Central memory CD8-positive, alpha-beta T cell (primary cell): ENCODE data around the gene FHIT.
"Not testable (repeated sequence)": the region's sequence is repeated elsewhere in the genome, so short reads cannot be mapped to it uniquely, and the experiment has no call there.

Experiments
- ATAC-seq: fragments of 150-1000 bp; cut with Tn5 transposase; replicated peaks from 2 replicates; pipeline ENCODE4 v1.10.0; 2022; ENCODE audit warnings: mild to moderate bottlenecking, moderate FRiP score, moderate number of reproducible peaks; ENCODE audit not compliant: poor library complexity, severe bottlenecking; ENCODE audit errors: extremely low read depth
- DNase-seq, 2 donors: peaks; one replicate each; pipeline ENCODE4 v3.0.0; 2021; ENCODE audit warnings: low spot score in 2 of 2
- H3K27ac Mint-ChIP-seq: one replicate; pipeline ENCODE4 v1.8.0; 2022; ENCODE audit warnings: low read depth, mild to moderate bottlenecking, moderate library complexity, mixed read lengths
- H3K27me3 Mint-ChIP-seq: one replicate; pipeline ENCODE4 v1.8.0; 2022; ENCODE audit warnings: mixed read lengths
- H3K36me3 Mint-ChIP-seq: one replicate; pipeline ENCODE4 v1.8.0; 2022; ENCODE audit warnings: mild to moderate bottlenecking, moderate library complexity, mixed read lengths; ENCODE audit not compliant: insufficient read depth
- H3K4me1 Mint-ChIP-seq: one replicate; pipeline ENCODE4 v1.8.0; 2022; ENCODE audit warnings: mixed read lengths
- H3K4me3 Mint-ChIP-seq: one replicate; pipeline ENCODE4 v1.8.0; 2022; ENCODE audit warnings: mild to moderate bottlenecking, moderate library complexity, mixed read lengths
- H3K9me3 Mint-ChIP-seq: one replicate; pipeline ENCODE4 v1.8.0; 2022; ENCODE audit warnings: mixed read lengths

The FHIT gene

GRCh38 chr3:61015859-61016258 is 235.4 kb downstream of the FHIT start:
- DNase-seq (no peak), ATAC-seq (no peak)
- Mint-ChIP-seq H3K27me3 (no peaks in the 10 kb centered on the region), H3K4me1 (no peaks in the 10 kb centered on the region), H3K4me3 (no peak overlapping the region), H3K9me3 (no peaks in the 10 kb centered on the region), H3K36me3 (no peaks in the 10 kb centered on the region), H3K27ac (no peak overlapping the region)

- no peaks in the 10 kb centered on the region for H3K4me1 Mint-ChIP-seq
- DNase-seq (no peak), ATAC-seq (no peak)
- H3K27me3 Mint-ChIP-seq, result no peaks in the 10 kb centered on the region
- no peaks in the 10 kb centered on the region for H3K36me3 Mint-ChIP-seq
- H3K4me3 Mint-ChIP-seq, result no peak overlapping the region
- H3K9me3 Mint-ChIP-seq, result no peaks in the 10 kb centered on the region
- H3K27ac Mint-ChIP-seq, result no peak overlapping the region
Observed at GRCh38 chr3:61015408-61015807, 235.8 kb downstream of the FHIT start.

GRCh38 chr3:61008998-61009380 is 242.3 kb downstream of the FHIT start:
- no peak for DNase-seq
- H3K4me3 Mint-ChIP-seq, result no peak overlapping the region
- ATAC-seq, result no peak

GRCh38 chr3:61008153-61008997 is 242.9 kb downstream of the FHIT start:
- Mint-ChIP-seq H3K4me3 (no peak overlapping the region), H3K27me3 (no peaks in the 10 kb centered on the region), H3K36me3 (no peaks in the 10 kb centered on the region), H3K27ac (no peak overlapping the region), H3K9me3 (no peaks in the 10 kb centered on the region), H3K4me1 (no peaks in the 10 kb centered on the region)
- no peak for DNase-seq
- no peak for ATAC-seq

More at GRCh38 chr3:61008998-61009380, 242.3 kb downstream of the FHIT start:
- H3K9me3 Mint-ChIP-seq, result no peaks in the 10 kb centered on the region
- H3K4me1 Mint-ChIP-seq, result no peaks in the 10 kb centered on the region
- H3K36me3 Mint-ChIP-seq, result no peaks in the 10 kb centered on the region
- no peaks in the 10 kb centered on the region for H3K27me3 Mint-ChIP-seq
- no peak overlapping the region for H3K27ac Mint-ChIP-seq

- Mint-ChIP-seq H3K4me1 (no peaks in the 10 kb centered on the region), H3K4me3 (no peak overlapping the region), H3K9me3 (no peaks in the 10 kb centered on the region), H3K36me3 (no peaks in the 10 kb centered on the region), H3K27me3 (no peaks in the 10 kb centered on the region), H3K27ac (no peak overlapping the region)
- no peak for DNase-seq
- no peak for ATAC-seq
Observed at GRCh38 chr3:61005591-61005990, 245.7 kb downstream of the FHIT start.

GRCh38 chr3:60998858-60999257 is 252.4 kb downstream of the FHIT start:
- H3K27ac Mint-ChIP-seq, result no peak overlapping the region
- no peaks in the 10 kb centered on the region for H3K36me3 Mint-ChIP-seq
- no peak overlapping the region for H3K4me3 Mint-ChIP-seq
- H3K4me1 Mint-ChIP-seq, result no peaks in the 10 kb centered on the region
- DNase-seq (no peak), ATAC-seq (no peak)
- no peaks in the 10 kb centered on the region for H3K27me3 Mint-ChIP-seq
- peaks cover 7% of the 10 kb centered on the region for H3K9me3 Mint-ChIP-seq

- no peak for ATAC-seq
- peaks cover 17% of the 10 kb centered on the region for H3K9me3 Mint-ChIP-seq
Observed at GRCh38 chr3:60992395-60992794, 258.9 kb downstream of the FHIT start.

GRCh38 chr3:60990442-60990730 is 260.9 kb downstream of the FHIT start:
- H3K27ac Mint-ChIP-seq, result no peak overlapping the region
- ATAC-seq (no peak), DNase-seq (no peak)
- no peaks in the 10 kb centered on the region for H3K36me3 Mint-ChIP-seq
- no peak overlapping the region for H3K4me3 Mint-ChIP-seq
- no peaks in the 10 kb centered on the region for H3K27me3 Mint-ChIP-seq
- no peaks in the 10 kb centered on the region for H3K4me1 Mint-ChIP-seq
- peaks cover 23% of the 10 kb centered on the region for H3K9me3 Mint-ChIP-seq

More at GRCh38 chr3:60992395-60992794, 258.9 kb downstream of the FHIT start:
- H3K4me1 Mint-ChIP-seq, result no peaks in the 10 kb centered on the region
- no peak for DNase-seq
- no peaks in the 10 kb centered on the region for H3K27me3 Mint-ChIP-seq
- H3K36me3 Mint-ChIP-seq, result no peaks in the 10 kb centered on the region
- no peak overlapping the region for H3K4me3 Mint-ChIP-seq
- no peak overlapping the region for H3K27ac Mint-ChIP-seq

GRCh38 chr3:60989626-60990441 is 261.4 kb downstream of the FHIT start:
- Mint-ChIP-seq H3K36me3 (no peaks in the 10 kb centered on the region), H3K4me1 (no peaks in the 10 kb centered on the region), H3K27ac (no peak overlapping the region), H3K4me3 (no peak overlapping the region), H3K27me3 (no peaks in the 10 kb centered on the region), H3K9me3 (peaks cover 23% of the 10 kb centered on the region)
- no peak for ATAC-seq
- no peak for DNase-seq

GRCh38 chr3:60987191-60987590 is 264.1 kb downstream of the FHIT start:
- not testable (repeated sequence) for DNase-seq, H3K27ac Mint-ChIP-seq, H3K4me1 Mint-ChIP-seq, H3K27me3 Mint-ChIP-seq, H3K36me3 Mint-ChIP-seq, H3K4me3 Mint-ChIP-seq, ATAC-seq
- H3K9me3 Mint-ChIP-seq, result peaks cover 26% of the 10 kb centered on the region

GRCh38 chr3:60986552-60986951 is 264.7 kb downstream of the FHIT start:
- Mint-ChIP-seq H3K4me3 (no peak overlapping the region), H3K27ac (no peak overlapping the region), H3K27me3 (no peaks in the 10 kb centered on the region), H3K4me1 (no peaks in the 10 kb centered on the region), H3K36me3 (no peaks in the 10 kb centered on the region), H3K9me3 (peaks cover 26% of the 10 kb centered on the region)
- no peak for DNase-seq
- no peak for ATAC-seq

- Mint-ChIP-seq H3K4me3 (no peak overlapping the region), H3K4me1 (no peaks in the 10 kb centered on the region), H3K9me3 (peaks cover 26% of the 10 kb centered on the region), H3K36me3 (no peaks in the 10 kb centered on the region), H3K27ac (no peak overlapping the region), H3K27me3 (no peaks in the 10 kb centered on the region)
- ATAC-seq, result no peak
- DNase-seq, result no peak
Observed at GRCh38 chr3:60983906-60984305, 267.3 kb downstream of the FHIT start.

- DNase-seq, result no peak
- no peak overlapping the region for H3K27ac Mint-ChIP-seq
- H3K4me3 Mint-ChIP-seq, result no peak overlapping the region
- no peaks in the 10 kb centered on the region for H3K27me3 Mint-ChIP-seq
- H3K36me3 Mint-ChIP-seq, result no peaks in the 10 kb centered on the region
- H3K9me3 Mint-ChIP-seq, result peaks cover 16% of the 10 kb centered on the region
- H3K4me1 Mint-ChIP-seq, result no peaks in the 10 kb centered on the region
- no peak for ATAC-seq
Observed at GRCh38 chr3:60980342-60980692, 270.9 kb downstream of the FHIT start.
